Measurements from ENCODE around the gene GP9. TPM values are rescaled to one million over a fixed set of nuclear protein-coding genes. Genes with fewer than 3 reads are reported as not detected.

Gene GP9
- total and polyA plus RNA-seq, 3 donors from 2014 or later, result 1.4 to 2.1 (median 1.7) TPM

DNA sequence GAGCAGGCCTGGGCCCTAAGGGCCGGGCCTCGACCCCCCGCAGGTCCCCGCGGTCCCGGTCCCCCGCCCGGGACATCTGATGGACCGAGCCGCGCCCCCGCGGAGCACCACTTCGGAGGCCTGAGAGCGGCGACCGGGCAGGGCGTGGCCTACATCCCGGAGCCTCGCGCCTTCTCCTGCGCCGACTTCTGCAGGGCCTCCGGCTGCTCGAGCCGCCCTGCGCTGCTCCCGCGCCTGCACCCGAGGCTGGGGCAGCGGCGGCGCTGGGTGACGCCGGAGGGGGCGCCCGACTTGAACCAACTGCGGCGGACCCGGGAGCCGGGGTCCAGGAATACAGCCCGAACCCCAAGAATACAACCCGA is 14.9 kb upstream of the GP9 start:
- intact Hi-C loops (cut with DNase I; ENCODE audit: low total_unique reads), result no loop called here
- 2 to 4% methylated on average over 8 to 43 of the region's 43 CpGs for WGBS, 2 donors
- TF ChIP-seq, protein P1, sequence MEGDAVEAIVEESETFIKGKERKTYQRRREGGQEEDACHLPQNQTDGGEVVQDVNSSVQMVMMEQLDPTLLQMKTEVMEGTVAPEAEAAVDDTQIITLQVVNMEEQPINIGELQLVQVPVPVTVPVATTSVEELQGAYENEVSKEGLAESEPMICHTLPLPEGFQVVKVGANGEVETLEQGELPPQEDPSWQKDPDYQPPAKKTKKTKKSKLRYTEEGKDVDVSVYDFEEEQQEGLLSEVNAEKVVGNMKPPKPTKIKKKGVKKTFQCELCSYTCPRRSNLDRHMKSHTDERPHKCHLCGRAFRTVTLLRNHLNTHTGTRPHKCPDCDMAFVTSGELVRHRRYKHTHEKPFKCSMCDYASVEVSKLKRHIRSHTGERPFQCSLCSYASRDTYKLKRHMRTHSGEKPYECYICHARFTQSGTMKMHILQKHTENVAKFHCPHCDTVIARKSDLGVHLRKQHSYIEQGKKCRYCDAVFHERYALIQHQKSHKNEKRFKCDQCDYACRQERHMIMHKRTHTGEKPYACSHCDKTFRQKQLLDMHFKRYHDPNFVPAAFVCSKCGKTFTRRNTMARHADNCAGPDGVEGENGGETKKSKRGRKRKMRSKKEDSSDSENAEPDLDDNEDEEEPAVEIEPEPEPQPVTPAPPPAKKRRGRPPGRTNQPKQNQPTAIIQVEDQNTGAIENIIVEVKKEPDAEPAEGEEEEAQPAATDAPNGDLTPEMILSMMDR (IDR thresholded peaks at IDR 0.05), result no peak
- no peak for TF ChIP-seq POLR2A (IDR thresholded peaks at IDR 0.05)
- Histone ChIP-seq H3K9me3 (no peaks in the 10 kb centered on the region), H3K27me3 (no peaks in the 10 kb centered on the region), H3K4me1 (peaks cover 5% of the 10 kb centered on the region), H3K4me3 (peak overlapping the region; percentile 41 to 56), H3K36me3 (ENCODE audit: low read depth, missing control alignments) (no peaks in the 10 kb centered on the region), H3K27ac (no peak overlapping the region)
- no peak for DNase-seq

DNA sequence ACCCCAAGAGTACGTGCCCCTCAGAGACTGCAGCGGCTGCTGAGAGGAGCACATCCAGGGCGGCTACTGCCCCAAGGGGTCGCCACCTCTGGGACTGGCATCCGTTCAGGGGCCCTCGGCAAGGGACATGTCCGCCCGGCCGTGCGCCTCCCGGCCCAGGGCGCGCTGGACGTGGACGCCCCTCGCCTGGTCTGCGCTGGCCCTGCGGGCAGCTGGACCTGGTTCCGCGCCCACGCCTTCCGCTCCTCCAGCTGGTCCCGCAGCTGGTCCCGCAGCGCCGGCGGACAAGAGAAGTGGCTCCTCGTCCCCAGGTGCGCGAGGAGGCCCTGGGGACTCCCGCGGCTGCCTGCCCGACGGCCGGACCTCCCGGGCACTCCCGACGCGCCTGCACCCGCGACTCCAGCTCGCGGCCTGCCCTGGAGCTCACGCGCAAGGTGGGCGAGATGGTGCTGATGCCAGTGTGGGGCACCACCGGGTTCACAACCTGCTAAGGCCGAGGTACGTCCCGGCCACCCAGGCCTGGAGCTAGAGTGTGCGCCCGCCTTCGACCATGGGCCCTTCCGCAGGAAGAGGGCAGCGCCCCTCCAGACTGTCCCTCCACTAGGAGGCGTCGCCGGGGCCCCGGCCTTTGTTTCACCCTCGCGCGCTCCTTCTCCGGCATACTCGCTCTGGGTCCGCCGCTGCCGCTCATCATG is 14.4 kb upstream of the GP9 start:
- no peaks in the 10 kb centered on the region for H3K36me3 ChIP-seq (ENCODE audit: low read depth, missing control alignments)
- no peak overlapping the region for H3K27ac ChIP-seq
- WGBS, 2 donors, result 11 to 36% methylated on average over 18 to 24 of the region's 67 CpGs
- TF ChIP-seq, protein P1 (IDR thresholded peaks at IDR 0.05), result no peak
- TF ChIP-seq POLR2A (IDR thresholded peaks at IDR 0.05), result no peak
- DNase-seq, result no peak
- H3K4me3 ChIP-seq, result peak overlapping the region; percentile 41 to 56
- peaks cover 5% of the 10 kb centered on the region for H3K4me1 ChIP-seq
- H3K27me3 ChIP-seq, result no peaks in the 10 kb centered on the region
- intact Hi-C loops (cut with DNase I; ENCODE audit: low total_unique reads), result no loop called here
- H3K9me3 ChIP-seq, result no peaks in the 10 kb centered on the region

DNA sequence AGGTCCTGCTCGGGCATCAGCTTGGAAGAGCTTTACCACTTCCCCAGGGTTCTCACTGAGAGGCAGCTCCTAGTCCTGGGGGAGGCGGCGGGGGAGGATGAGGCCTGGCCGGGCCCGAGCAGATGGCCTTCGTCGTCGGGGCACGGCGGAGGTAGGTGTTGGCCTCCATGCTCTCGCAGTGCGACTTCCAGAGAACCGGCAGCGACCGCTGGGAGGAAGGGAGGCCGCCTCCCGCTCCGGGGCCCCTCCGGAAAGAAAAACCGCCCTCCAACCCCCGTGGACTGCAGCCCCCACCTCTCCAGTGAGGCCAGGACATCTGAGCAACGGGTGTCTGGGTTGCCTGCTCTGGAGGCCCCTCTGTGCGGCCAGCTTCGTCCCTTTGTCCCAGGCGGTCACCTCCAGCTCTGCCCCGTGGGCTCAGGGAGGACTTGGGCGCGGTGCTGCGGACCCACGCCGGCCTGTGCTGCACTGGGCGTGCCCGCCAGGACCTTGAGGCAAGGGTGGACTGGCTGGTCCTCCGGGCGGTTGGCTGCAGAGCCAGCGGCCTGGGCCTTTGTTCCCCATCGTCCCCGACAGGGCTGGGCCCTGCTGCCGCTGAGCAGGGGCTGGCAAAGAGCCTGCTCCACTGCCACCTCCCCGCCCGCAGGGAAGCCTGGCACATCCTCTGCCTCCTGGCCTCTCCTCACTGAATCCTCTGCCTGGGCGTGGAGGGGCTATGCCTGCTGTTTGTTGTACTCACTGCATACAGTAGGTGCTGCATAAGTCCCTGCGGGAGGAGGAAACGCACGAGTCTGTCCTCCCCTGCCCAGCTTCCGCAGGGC is 13.6 kb upstream of the GP9 start:
- WGBS, 2 donors, result 48 to 61% methylated on average over 12 to 46 of the region's 46 CpGs
- no peak for DNase-seq
- Histone ChIP-seq H3K27ac (no peak overlapping the region), H3K27me3 (no peaks in the 10 kb centered on the region), H3K9me3 (no peaks in the 10 kb centered on the region), H3K4me1 (peaks cover 5% of the 10 kb centered on the region), H3K4me3 (peak overlapping the region; percentile 41 to 56), H3K36me3 (ENCODE audit: low read depth, missing control alignments) (no peaks in the 10 kb centered on the region)
- TF ChIP-seq, protein P1 (IDR thresholded peaks at IDR 0.05), result no peak
- TF ChIP-seq POLR2A (IDR thresholded peaks at IDR 0.05), result no peak
- intact Hi-C loops (cut with DNase I; ENCODE audit: low total_unique reads), result no loop called here

DNA sequence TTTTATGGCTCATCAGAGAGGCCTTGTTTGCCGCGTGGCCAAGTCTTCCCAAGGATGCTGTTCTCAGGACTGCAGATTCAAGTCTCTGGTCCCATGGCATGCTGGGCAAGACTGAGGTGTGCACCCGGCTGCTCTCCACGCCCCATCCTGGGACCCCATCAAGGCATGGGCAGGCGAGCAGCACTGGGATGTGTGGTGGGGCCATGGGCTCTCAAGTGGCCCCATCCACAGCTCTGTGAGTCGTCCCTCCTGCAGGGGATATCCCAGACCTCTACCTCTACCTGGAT is 13.1 kb upstream of the GP9 start:
- intact Hi-C loops (cut with DNase I; ENCODE audit: low total_unique reads), result no loop called here
- WGBS, 2 donors, result 64 to 100% methylated on average over 2 to 6 of the region's 6 CpGs
- peaks cover 7% of the 10 kb centered on the region for H3K4me1 ChIP-seq
- H3K27ac ChIP-seq, result no peak overlapping the region
- no peak for DNase-seq
- no peaks in the 10 kb centered on the region for H3K27me3 ChIP-seq
- no peak overlapping the region for H3K4me3 ChIP-seq
- no peak for TF ChIP-seq POLR2A (IDR thresholded peaks at IDR 0.05)
- TF ChIP-seq, protein P1 (IDR thresholded peaks at IDR 0.05), result no peak
- no peaks in the 10 kb centered on the region for H3K36me3 ChIP-seq (ENCODE audit: low read depth, missing control alignments)
- no peaks in the 10 kb centered on the region for H3K9me3 ChIP-seq

Data from testis (tissue), 3 donors.